NCI-H345 treated with DMSO at 0.1 percent for 48 hours (cell line): ENCODE data around the gene KIAA1549.

ENCODE experiments used
- DNase-seq: peaks from one replicate; lab custom pipeline; 2025; ENCODE audit not compliant: unreplicated experiment; lab: John Stamatoyannopoulos, UW

KIAA1549 gene

GRCh38 chr7:138975343-138976104, 5.7 kb downstream of the KIAA1549 start:
- DNase-seq: peak; percentile 27

GRCh38 chr7:138974675-138975292, 6.4 kb downstream of the KIAA1549 start:
- no peak for DNase-seq

- DNase-seq: no peak
Measured at GRCh38 chr7:138974103-138974502, 7.1 kb downstream of the KIAA1549 start.

GRCh38 chr7:138970952-138971351, 10.2 kb downstream of the KIAA1549 start:
- no peak for DNase-seq

- no peak for DNase-seq
Measured at GRCh38 chr7:138970446-138970845, 10.7 kb downstream of the KIAA1549 start.

- no peak for DNase-seq
Measured at GRCh38 chr7:138967159-138967558, 14.0 kb downstream of the KIAA1549 start.

- no peak for DNase-seq
Measured at GRCh38 chr7:138964624-138965436, 16.4 kb downstream of the KIAA1549 start.

- DNase-seq: no peak
Measured at GRCh38 chr7:138963675-138964074, 17.5 kb downstream of the KIAA1549 start.

GRCh38 chr7:138962561-138963270, 18.5 kb downstream of the KIAA1549 start:
- no peak for DNase-seq

GRCh38 chr7:138961159-138961558, 20.0 kb downstream of the KIAA1549 start:
- DNase-seq: no peak

- no peak for DNase-seq
Measured at GRCh38 chr7:138958391-138958956, 22.7 kb downstream of the KIAA1549 start.

- DNase-seq: no peak
Measured at GRCh38 chr7:138957753-138958390, 23.3 kb downstream of the KIAA1549 start.

- DNase-seq: no peak
Measured at GRCh38 chr7:138957217-138957616, 24.0 kb downstream of the KIAA1549 start.

- DNase-seq: no peak
Measured at GRCh38 chr7:138954545-138955475, 26.4 kb downstream of the KIAA1549 start.

GRCh38 chr7:138952791-138953190, 28.4 kb downstream of the KIAA1549 start:
- DNase-seq: no peak

GRCh38 chr7:138951953-138952352, 29.2 kb downstream of the KIAA1549 start:
- DNase-seq: no peak

- no peak for DNase-seq
Measured at GRCh38 chr7:138949421-138950088, 31.6 kb downstream of the KIAA1549 start.

GRCh38 chr7:138948403-138948802, 32.8 kb downstream of the KIAA1549 start:
- DNase-seq: no peak

GRCh38 chr7:138945821-138946220, 35.4 kb downstream of the KIAA1549 start:
- no peak for DNase-seq
